HG02642 (cell line): Measurements from ENCODE around the gene TMEM131.
"Not testable (repeated sequence)": the region's sequence is repeated elsewhere in the genome, so short reads cannot be mapped to it uniquely, and the experiment has no call there.

ENCODE experiments used
- ATAC-seq: cut with Tn5 transposase; IDR thresholded peaks from one replicate; pipeline ENCODE4 v1.9.1; 2021; ENCODE audit warnings: mild to moderate bottlenecking; ENCODE audit not compliant: unreplicated experiment, poor library complexity

The TMEM131 gene

DNA sequence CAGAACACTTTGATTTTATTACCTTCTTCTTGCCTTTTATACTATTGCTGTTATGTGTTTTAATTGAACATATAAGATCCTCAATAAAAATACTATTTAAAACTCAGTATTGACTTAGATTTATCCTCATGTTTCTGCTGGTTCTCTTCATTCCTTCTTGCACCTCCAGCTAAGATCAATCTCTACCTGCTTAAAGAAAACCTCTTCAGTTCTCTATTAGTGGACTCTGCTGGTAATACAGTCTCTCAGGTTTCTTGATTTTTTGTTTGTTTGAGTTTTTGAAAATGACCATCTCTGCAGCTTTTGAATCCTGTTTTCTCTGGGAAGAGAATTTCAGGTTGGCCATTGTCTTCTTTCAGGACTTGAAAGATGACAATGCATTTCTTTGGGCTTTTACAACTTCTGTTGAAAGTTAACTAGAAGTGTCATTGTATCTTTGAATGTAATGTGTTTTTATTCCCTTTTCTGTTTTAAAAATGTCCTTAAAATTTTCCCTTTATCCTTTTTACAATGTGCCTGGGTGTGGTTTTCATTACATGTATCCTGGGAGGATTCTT, 29.8 kb upstream of the TMEM131 start:
- no peak for ATAC-seq

DNA sequence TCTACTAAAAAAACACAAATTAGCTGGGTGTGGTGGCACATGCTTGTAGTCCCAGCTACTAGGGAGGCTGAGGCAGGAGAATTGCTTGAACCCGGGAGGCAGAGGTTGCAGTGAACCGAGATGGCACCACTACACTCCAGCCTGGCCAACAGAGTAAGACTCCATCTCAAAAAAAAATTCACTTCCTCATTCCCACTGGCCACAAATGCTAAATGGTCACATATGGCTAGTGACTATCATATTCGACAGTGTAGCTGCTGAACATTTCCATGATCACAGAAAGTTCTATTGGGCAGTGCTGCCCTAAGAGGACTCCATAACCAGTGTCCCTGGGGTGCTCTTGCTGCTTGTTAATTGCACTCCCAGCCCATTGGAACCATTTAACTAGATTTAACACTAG, 26.3 kb upstream of the TMEM131 start:
- ATAC-seq = not testable (repeated sequence)

DNA sequence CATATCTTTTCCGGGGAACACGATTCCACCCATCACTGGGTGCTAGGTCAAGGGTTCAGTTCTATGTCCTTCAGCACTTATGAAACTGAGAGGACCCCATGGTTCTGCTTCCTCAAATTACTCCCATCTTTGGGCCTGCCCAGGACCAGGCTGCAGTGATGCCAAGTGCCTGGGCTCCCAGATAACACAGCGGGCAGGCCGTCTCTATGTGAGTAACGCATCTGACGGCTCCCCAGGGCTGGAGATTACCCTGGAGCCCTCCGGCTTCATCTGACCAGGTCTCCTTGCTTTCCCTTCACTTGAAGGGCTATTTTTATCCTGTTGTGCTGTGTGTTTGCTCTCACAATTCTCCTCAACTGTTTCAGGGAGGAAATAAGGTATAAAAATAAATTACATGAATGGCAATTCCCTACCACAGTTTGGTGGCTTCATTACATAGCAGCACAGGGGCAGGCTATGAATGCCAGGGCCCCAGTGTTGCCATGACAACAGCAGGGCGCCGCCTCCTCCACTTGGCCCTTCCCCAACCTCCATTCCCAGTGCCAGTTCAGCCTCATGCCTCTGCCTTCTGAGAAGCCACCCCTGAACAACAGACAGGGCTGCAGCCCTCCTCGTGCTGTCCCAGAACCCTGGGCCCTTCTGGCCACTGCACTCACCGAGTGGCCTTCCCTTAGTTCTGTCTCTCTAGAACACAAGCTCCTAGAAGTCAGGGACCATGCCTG, 25.4 kb upstream of the TMEM131 start:
- no peak for ATAC-seq

DNA sequence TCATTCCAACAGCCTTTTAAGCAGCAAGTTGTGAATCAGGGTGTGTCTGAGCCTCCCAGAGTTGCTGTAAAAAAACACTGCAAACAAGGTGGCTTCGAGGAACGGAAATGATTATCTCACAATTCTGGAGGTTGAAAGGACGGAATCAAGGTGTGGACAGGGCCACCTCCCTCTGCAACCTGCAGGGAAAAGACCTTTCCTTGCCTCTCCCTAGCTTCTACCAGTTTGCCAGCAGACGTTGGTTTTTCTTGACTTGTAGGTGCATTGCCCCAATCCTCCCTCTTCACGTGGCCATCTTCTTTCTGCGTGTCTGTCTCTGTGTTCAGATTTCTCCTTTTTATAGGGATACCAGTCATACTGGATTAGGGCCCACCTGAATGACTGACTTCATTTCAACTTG, 24.8 kb upstream of the TMEM131 start:
- ATAC-seq = no peak

DNA sequence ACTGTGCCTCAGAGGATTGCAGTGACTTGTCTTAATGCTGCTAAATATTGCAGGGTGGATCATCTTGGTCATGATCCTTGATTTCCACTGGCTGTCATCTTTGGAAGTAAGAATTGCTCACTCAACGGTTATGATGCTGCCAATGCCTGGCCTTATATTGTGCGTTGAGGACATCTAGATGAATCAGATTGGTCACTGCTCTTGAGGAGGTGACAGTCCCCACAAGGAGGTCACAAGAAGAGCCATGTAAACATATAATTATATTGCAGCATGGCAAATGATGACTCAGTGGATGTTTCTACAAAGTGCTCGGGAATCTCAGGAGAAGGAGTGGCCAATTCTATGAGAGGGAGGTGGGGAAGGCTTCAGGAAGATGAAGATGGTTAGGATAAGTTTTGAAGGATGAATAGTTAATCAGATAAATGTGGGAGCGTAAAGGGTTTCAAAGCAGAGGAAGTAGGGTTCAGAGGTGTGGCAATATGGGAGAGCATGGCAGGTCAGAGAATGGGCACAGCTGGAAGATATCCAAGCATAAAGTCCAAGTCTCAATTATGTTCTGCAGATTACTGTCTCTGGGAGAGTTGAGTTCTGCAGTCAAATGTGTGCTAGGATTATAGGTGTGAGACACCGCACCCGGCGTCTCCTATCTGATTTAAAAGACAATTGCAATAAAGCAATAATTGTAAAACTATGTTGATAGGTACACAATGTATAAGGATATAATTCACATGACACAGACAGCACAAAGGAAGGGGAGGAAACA, 21.3 kb upstream of the TMEM131 start:
- ATAC-seq = no peak

DNA sequence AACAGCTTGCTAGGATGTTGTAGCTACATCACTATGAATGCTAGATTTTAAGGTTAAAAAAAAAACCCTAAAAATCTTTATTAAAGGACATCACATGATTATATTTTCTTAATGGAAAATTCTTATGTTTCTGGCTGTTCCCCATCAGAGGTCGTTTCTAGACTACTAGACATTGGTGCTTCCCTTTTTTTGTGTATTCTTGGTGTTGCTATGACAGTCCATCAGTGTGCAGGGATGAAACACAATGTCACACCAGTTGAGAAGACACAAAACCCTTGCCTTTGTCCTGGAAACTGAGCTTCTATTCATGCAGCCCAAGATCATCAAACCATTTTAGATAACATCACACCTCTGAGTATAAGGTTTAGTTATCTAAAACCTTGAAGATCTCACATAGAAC, 19.9 kb upstream of the TMEM131 start:
- no peak for ATAC-seq

DNA sequence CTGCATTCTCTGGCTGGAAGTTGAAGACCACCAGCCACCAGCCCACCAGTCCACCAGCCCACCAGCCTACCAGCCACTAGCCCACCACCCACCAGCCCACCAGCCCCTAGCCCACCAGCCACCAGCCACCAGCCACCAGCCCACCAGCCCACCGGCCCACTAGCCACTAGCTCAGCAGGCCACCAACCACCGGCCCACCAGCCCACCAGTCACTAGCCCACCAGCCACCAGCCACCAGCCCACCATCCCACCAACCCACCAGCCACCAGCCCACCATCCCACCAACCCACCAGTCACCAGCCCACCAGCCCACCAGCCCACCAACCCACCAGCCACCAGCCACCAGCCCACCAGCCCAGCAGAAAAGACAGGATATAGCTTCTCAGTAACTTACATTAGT, 18.6 kb upstream of the TMEM131 start:
- no peak for ATAC-seq

DNA sequence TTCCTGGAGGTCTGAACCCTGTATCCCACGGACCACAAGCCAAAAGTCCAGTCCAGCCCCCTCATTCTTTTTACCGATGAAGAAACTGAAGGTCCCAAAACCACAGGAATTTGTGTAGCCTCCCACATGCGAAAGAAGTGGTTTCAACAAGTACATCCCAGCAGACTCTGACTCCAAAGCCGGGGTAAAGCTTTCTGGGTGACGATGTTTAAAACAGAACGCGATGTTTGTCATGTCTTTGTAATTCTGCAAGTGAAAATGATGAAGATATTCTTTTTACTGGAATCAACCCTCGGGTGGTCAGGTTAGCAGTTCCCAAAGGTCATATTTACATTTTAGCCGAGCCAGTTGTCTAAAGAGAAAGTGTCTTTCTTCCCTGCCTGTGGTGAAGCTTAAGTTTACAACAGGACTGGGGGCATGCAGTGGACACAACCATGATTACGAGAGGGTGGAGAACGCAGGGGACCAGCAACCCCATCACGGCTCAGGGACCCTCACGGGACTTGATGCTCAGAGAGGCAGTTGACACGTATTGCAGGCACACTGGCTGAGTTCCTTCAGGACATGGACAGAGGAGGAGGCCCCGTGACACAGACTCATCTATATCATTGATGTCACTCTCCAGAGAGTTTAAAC, 17.8 kb upstream of the TMEM131 start:
- ATAC-seq = no peak

DNA sequence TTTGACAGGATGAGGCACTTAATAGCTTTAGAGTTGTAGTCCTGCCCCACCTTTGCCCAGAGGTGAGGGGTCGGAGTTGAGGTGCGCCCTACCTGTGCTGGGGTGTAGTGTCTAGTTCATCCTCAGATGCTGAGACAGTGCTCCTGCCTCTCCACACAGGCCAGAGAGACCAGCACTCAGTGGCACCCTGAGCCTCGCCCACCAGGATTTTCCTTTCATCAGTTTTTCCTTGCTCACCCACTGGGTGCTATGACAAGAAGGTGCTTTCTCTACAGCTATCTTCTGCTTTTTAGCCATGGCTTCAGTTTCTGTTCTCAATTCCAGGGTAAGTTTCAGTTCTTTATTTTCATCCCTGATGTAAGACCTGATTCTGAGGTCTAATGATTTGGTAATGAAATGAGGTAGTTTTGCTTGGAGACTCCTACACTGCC, 16.8 kb upstream of the TMEM131 start:
- ATAC-seq = peak; percentile 79

DNA sequence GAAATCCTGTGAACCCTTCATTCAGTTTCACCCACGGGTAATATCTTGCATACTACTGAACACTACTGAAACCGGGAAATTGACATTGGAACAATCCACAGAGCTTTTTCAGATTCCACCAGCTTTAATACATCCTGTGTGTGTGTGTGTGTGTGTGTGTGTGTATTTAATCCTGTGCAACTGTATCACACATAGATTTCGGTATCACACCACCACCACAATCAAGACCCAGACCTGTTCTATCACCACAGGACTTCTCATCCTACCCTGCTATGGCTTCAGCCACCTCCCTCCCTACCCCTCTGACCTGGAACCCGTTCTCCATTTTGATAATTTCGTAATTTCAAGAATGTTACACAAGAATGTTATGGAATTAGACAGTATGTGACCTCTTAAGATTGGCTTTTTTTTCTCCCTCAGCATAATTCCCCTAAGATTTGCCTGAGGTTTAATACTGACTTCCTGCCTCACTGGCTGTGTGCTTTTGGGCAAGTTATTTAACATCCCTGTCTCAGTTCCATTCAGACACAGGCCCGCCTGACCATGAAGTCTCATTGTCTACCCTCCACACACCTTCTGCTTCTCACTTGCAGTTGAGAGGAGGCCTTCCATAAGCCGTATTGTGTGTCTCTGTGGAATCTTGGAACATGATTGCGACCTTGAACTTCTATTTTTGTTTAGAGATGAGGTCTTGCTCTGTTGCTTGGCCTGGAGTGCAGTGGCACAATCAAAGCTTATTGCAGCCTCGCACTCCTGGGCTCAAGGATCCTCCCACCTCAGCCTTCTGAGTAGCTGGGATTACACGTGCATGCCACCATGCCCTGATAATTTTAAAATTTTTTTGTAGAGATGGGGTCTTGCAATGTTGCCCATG, 14.4 kb upstream of the TMEM131 start:
- ATAC-seq = no peak

DNA sequence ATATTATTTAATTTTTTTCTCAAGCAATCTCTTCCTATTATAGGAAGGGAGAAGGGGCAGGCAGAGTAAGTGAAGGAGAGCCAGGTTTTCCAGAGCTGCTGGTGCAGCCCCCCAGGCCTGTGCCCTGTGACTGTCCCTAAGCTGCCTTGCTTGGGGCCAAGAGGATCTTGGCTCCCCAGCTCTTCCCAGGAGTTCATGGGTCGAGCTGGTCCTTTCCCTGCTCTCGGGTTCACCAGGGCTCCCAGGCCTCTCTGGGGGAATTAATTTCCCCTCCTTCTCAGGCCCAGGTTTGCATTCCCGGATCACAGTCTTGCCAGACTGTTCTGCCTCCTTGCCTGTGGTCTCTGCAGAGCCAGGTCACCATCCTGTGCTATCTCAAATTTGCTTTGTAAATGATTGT, 12.7 kb upstream of the TMEM131 start:
- no peak for ATAC-seq

DNA sequence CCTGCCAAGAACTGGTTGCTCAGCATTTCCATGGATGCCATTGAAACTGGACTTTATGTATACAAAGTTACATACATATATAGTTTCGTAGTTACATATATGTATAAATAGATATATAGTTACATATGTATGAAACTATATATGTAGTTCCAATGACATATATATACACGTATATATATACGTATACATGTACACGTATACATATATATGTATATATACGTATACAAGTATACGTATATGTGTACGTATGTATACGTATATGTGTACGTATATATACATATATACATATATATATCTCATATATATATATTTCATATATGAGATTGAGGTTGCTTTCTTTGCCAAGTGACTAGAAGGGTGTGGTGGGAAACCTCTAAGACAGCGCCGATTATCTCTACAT, 10.6 kb upstream of the TMEM131 start:
- no peak for ATAC-seq

DNA sequence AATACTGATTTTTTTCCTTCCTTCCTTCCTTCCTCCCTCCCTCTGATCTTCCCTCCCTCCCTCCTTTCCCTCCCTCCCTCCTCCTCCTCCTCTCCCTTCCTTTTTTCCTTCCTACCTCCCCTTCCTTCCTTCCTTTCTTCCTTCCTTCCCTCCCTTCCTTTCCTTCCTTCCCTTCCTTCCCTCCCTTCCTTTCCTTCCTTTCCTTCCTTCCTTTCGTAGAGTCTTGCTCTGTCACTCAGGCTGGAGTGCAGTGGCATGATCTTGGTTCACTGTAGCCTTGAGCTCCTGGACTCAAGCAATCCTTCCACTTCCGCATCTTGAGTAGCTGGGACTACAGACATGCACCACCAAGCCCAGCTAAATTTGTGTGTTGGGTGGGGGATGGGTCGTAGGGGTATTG, 8.9 kb upstream of the TMEM131 start:
- no peak for ATAC-seq

DNA sequence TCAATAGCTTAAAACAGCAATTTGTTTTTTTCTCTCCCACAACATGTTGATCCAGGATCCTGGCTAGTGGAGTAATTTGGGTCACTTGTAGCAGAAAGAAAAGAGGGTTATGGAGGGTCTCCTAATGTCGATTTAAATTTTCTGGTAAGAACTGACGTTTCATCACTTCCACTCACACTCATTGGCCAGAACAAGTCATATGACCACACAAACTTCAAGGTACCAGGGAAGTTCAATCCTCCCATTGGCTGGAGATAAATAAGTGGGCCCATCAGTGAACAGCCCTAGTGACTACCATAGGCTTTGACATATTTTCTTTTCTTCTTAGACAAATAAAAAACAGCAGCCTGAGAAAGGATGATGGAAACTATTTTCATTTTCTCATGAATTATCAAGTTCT, 8.3 kb upstream of the TMEM131 start:
- ATAC-seq = no peak

DNA sequence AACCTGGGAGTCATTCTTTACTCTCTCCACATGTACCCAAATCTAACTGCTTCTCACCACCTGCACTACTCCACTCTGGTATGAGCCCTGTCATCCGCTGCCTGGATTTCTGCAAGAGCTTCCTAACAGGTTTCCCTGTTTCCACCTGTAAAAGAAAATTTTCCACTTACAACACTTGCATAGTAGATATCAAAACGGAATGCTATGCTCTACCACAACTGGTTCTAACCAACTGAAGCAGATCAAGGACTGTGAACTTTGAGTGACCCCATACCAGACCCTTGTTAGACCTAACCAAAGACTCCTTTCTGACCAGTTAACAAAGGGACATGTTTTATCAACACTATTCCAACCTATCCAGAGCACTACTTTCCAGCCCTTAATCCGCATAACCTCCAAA, 3.8 kb upstream of the TMEM131 start:
- no peak for ATAC-seq

DNA sequence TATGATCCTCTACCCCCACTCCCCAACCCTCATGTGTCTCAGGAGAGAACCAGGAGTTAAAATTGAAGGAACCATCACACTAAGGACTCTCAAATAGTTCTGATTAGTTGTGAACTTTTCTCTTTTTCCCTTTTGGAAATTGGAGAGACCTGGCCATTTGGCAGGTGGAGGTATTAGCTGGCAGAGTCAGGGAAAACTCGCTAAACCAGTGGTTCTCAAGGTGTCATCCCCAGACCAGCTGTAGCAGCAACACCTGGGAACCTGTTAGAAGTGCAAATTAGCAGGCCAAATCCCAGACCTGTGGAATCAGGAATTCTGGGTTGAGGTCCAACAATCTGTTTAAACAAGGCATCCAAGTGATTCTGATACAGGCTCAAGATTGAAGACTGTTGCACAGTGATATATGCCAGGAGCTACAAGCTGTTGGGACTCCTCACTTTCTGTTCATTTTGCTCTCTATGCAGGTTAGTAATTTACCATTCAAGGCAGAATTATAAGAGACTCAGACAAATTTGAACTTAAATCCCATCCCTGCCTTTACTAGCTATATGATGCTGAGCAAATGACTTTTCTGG, 2.8 kb upstream of the TMEM131 start:
- no peak for ATAC-seq

DNA sequence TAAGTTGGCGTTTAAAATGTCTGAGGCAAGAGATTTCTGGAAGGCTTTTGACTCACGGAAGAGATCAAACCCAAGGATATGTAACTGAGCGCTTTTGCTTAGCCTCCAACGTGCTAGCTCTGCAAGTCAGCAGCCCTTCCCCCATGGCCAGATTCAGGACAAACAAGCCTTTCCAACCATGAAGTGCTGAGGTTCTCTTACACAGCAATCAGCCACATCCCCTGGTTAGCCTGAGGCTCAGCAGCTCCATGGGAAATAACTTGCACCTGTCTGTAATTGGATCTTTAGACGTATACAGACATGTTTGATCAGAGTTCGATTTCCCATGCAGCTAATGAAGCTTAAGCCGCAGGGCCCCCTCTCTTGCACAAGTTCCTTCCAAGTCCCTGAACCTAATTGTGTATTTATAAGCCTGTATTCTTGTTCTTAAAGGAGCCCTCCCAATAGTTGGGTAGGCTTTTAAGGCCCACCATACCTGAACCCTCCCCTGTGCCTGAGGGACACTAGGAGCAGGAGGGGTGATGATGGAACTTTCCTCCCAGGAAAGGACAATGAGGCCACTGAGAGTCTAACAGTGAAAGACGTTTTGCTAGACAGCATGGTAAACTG, 2.1 kb upstream of the TMEM131 start:
- ATAC-seq = no peak

DNA sequence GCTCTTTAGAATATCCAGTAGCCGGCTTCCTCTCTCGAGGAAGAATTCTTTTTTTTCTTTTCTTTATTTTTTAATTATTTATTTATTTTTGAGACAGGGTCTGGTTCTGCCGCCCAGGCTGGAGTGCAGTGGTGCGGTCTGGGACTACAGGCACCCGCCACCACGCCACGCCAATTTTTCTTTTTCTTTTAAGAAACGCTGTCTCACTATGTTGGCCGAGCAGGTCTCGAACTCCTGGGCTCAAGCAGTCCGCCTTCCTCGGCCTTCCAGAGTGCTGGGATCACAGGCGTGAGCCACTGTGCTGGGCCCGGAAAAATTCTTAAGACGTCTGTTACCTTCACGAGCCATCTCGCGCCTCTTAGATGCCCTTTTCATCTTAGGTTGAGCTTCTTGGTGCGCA, 931 bp upstream of the TMEM131 start:
- no peak for ATAC-seq

DNA sequence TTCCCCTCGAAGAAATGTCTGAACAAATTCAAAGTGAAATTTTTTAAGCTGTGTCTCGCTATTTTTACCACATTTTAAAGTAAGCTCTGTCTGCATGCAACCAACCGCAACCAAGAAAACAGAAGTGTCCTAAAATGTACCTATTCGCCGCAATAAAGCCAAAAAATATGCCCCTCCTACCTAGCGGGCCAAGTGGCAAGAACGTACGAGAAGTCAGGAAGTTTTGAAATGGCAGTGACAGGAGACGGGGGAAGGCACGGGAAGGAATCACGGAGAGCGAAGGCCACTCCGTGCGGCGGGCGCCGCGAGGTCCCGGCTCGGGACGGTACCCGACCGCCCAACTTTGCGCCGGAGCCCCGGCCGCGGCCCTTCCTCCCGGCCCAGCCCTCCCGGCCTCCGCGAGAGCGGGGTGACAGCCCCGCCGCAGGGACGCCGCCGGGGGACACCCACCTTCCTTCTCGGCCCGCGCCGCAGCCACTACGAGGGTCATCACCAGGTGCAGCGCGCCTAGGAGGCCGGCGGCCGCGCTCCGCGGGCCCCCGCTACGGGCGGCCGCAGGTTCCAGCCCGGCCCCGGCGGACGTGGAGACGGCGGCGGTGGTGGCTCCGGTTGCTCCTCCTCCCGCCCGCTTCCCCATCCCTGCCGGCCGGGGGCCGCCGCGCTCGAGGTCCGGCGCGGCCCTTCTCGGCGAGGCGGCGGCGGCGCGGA, 568 bp downstream of the TMEM131 start:
- peak; percentile 42 for ATAC-seq
